ENCODE data around the gene GALNT9.

Gene GALNT9

GRCh38 chr12:132352896-132353800 is 23.8 kb upstream of the GALNT9 start:
- TF ChIP-seq CTCF (IDR thresholded peaks at IDR 0.05) (no peak), ZFX (IDR thresholded peaks at IDR 0.05; ENCODE audit: borderline replicate concordance) (no peak)
- H3K27ac ChIP-seq, result no peak overlapping the region

DNA sequence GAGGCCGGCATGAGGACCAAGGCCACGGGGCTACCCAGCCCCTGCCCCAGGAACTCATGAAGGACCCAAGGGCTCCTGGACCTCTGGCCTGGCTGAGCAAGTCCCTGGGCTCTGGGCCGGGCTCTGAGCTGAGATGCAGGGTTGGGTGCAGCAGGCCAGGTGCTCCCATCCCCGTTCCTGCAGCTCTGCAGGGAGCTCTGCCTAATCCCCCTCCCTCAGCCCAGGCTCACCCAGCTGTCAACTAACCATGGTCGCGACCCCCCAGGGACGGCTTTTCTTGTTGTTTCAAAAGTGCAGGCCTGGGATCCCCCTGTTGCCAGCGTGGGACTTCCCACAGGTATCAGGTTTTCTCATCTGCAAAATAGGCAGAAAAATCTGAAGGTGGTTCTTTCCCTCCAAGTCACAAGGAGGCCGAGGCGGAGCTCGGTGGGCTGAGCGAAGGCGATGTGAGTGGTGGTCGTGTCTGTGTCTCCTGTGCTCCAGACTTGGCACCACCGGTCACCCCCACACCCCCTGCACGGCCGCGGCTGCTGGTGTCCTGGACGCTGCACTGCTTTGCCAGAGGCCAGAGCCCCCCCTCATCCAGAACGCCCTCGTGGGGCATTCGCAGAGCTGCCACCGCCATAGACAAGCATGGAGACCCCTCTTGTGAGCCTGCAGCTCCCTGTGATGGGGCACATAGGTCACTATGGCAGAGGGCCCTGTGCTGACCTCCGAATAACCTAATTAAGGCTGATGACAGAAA is 22.5 kb upstream of the GALNT9 start:
- H3K27ac ChIP-seq, result no peak overlapping the region
- TF ChIP-seq CTCF (IDR thresholded peaks at IDR 0.05) (no peak), ZFX (IDR thresholded peaks at IDR 0.05; ENCODE audit: borderline replicate concordance) (no peak)

DNA sequence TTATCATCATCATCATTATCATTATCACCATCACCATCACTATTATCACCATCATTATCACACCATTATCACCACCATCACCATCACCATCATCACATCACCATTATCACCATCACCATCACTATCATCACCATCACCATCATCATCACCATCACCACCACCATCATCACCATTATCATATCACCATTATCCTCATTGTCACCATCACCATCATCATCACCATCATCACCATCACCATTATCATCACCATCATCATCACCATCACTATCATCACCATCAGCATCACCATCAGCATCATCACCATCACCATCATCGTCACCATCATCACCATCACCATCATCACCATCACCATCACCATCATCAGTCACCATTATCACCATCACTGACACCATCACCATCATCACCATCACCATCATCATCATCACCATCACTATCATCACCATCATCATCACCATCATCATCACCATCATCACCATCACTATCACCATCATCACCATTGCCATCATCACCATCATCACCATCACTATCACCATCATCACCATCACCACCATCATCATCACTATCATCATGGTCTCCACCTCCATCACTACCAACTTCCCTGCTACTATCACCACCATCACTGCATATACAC is 20.2 kb upstream of the GALNT9 start:
- TF ChIP-seq ZFX (IDR thresholded peaks at IDR 0.05; ENCODE audit: borderline replicate concordance) (no peak), CTCF (IDR thresholded peaks at IDR 0.05) (no peak)
- H3K27ac ChIP-seq, result no peak overlapping the region

- TF ChIP-seq CTCF (IDR thresholded peaks at IDR 0.05) (no peak), ZFX (IDR thresholded peaks at IDR 0.05; ENCODE audit: borderline replicate concordance) (no peak)
- no peak overlapping the region for H3K27ac ChIP-seq
Observed at GRCh38 chr12:132348176-132348575, 18.8 kb upstream of the GALNT9 start.

GRCh38 chr12:132347176-132347855 is 17.9 kb upstream of the GALNT9 start:
- TF ChIP-seq ZFX (IDR thresholded peaks at IDR 0.05; ENCODE audit: borderline replicate concordance) (no peak), CTCF (IDR thresholded peaks at IDR 0.05) (no peak)
- no peak overlapping the region for H3K27ac ChIP-seq

DNA sequence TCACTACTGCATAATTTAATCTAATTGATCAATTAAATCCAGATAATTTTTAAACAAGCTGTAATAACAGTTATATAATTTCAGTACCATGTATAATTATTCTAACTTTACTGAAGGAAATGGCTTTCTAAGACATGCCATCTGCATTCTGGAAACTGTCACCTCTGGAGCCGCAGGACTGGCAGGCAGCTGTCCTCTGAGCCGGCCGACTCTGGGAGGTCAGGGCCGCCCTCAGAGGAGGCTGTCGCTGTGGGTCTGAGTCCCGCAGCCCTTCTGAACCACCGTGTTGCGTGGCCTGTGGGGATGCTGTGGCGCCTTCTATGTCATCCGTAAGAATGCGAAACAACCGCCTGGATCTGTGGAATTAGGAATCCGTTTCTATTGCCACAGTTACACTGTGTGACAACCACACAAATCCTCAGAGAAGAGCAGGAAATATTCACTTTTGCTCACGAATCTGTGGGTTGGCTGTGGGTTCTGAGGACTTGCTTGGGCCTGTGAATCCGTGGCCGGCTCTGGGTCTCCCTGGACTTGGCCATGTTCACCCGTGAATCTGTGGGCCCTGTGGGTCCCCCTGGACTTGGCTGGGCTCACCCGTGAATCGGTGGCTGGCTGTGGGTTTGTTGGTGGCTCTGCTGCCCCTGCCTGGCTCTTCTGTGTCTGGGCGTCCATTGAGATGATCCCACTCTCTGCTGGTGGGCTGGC is 17.2 kb upstream of the GALNT9 start:
- TF ChIP-seq CTCF (IDR thresholded peaks at IDR 0.05), result no peak
- no peak for TF ChIP-seq ZFX (IDR thresholded peaks at IDR 0.05; ENCODE audit: borderline replicate concordance)
- H3K27ac ChIP-seq, result no peak overlapping the region

Data from 22Rv1 (cell line).